ENCODE measurements around the gene OPTN.
"Not testable (repeated sequence)": the region's sequence is repeated elsewhere in the genome, so short reads cannot be mapped to it uniquely, and the experiment has no call there.

Gene OPTN

GRCh38 chr10:13099666-13100348, at the start of gene OPTN:
Gene OPTN, plus strand, starts transcription at chr10:13100163. Its CDS starts 8,960 bp downstream, at chr10:13109123.
- DNase-seq, result peak; percentile 84

GRCh38 chr10:13051126-13051694, 48.8 kb upstream of the OPTN start:
- no peak for DNase-seq

GRCh38 chr10:13053208-13053607, 46.8 kb upstream of the OPTN start:
- not testable (repeated sequence) for DNase-seq

- DNase-seq, result no peak
Measured at GRCh38 chr10:13053794-13054462, 46.0 kb upstream of the OPTN start.

GRCh38 chr10:13054844-13055243, 45.1 kb upstream of the OPTN start:
- DNase-seq, result peak; percentile 8

GRCh38 chr10:13056456-13057077, 43.4 kb upstream of the OPTN start:
- no peak for DNase-seq

GRCh38 chr10:13062803-13063202, 37.2 kb upstream of the OPTN start:
- DNase-seq, result peak; percentile 2

GRCh38 chr10:13066527-13066926, 33.4 kb upstream of the OPTN start:
- DNase-seq, result no peak

- DNase-seq, result no peak
Measured at GRCh38 chr10:13067431-13067830, 32.5 kb upstream of the OPTN start.

- DNase-seq, result no peak
Measured at GRCh38 chr10:13068071-13068470, 31.9 kb upstream of the OPTN start.

GRCh38 chr10:13068484-13068883, 31.5 kb upstream of the OPTN start:
- no peak for DNase-seq

GRCh38 chr10:13072339-13072738, 27.6 kb upstream of the OPTN start:
- no peak for DNase-seq

- DNase-seq, result peak; percentile 74
Measured at GRCh38 chr10:13074563-13075451, 25.2 kb upstream of the OPTN start.

GRCh38 chr10:13078912-13079775, 20.8 kb upstream of the OPTN start:
- no peak for DNase-seq

- DNase-seq, result no peak
Measured at GRCh38 chr10:13079776-13080050, 20.2 kb upstream of the OPTN start.

- no peak for DNase-seq
Measured at GRCh38 chr10:13080643-13081042, 19.3 kb upstream of the OPTN start.

- DNase-seq, result not testable (repeated sequence)
Measured at GRCh38 chr10:13083700-13084099, 16.3 kb upstream of the OPTN start.

GRCh38 chr10:13086056-13086455, 13.9 kb upstream of the OPTN start:
- DNase-seq, result no peak

- no peak for DNase-seq
Measured at GRCh38 chr10:13087601-13087985, 12.4 kb upstream of the OPTN start.

GRCh38 chr10:13087986-13088618, 11.9 kb upstream of the OPTN start:
- DNase-seq, result peak; percentile 67

- no peak for DNase-seq
Measured at GRCh38 chr10:13089345-13089744, 10.6 kb upstream of the OPTN start.

GRCh38 chr10:13090289-13090688, 9.7 kb upstream of the OPTN start:
- no peak for DNase-seq

Data from activated CD4-positive, alpha-beta T cell treated with anti-CD3 and anti-CD28 coated beads, Interleukin-10, Interleukin-2, amounts not matched to agents 100 ng/mL and 50 ng/mL, durations not matched to agents 16 hours and 8 hours (primary cell).